Right atrium auricular region (tissue), 2 donors: ENCODE data around the gene ST8SIA3. TPM values are rescaled to one million over a fixed set of nuclear protein-coding genes. Genes with fewer than 3 reads are reported as not detected.

Experiments
- DNase-seq: peaks from one replicate; pipeline ENCODE4 v3.0.0-alpha.2; 2019; ENCODE audit warnings: low spot score
- H3K27ac ChIP-seq, 2 donors: fragments of 200-600 bp; sonication (generic); 1 replicate in 1 of 2; 2 replicates in 1 of 2; pipeline ENCODE4 v1.5.1; 2016 to 2019
- H3K27me3 ChIP-seq, 2 donors: fragments of 200-600 bp; sonication (generic); one replicate each; pipeline versions ENCODE4 v1.5.1 to v1.6.0; 2017 to 2019
- H3K36me3 ChIP-seq: fragments of 200-600 bp; sonication (generic); one replicate; pipeline ENCODE4 v1.5.1; 2016
- H3K4me1 ChIP-seq, 2 donors: fragments of 200-600 bp; sonication (generic); one replicate each; pipeline versions ENCODE4 v1.5.1 to v1.6.0; 2017 to 2019
- H3K4me3 ChIP-seq, 2 donors: fragments of 200-600 bp; sonication (generic); 1 replicate in 1 of 2; 2 replicates in 1 of 2; pipeline ENCODE4 v1.5.1; 2017 to 2019; ENCODE audit warnings: mild to moderate bottlenecking in 1 of 2, moderate library complexity in 1 of 2
- H3K9me3 ChIP-seq, 2 donors: fragments of 200-600 bp; sonication (generic); one replicate each; pipeline ENCODE4 v1.5.1; 2019
- CTCF ChIP-seq, 2 donors: fragments of 200-600 bp; sonication (generic); IDR thresholded peaks; one replicate each; pipeline ENCODE4 v1.5.1; 2019; ENCODE audit warnings: antibody characterized with exemption in 2 of 2
- total RNA-seq, 2 donors: library from RNA; depleted of rRNA; stranded (reverse); fragments of >200 nt; gene quantifications; one replicate each; pipeline ENCODE4 v1.1.0, GENCODE V29; 2016

Gene ST8SIA3
- total RNA-seq, 2 donors from 2014 or later = not detected

- DNase-seq = no peak
- no peak overlapping the region for H3K27ac ChIP-seq
- no peaks in the 10 kb centered on the region for H3K27me3 ChIP-seq
- H3K9me3 ChIP-seq = peaks cover 0 to 16% of the 10 kb centered on the region in 2 donors
- TF ChIP-seq CTCF (IDR thresholded peaks at IDR 0.05) = no peak
- H3K36me3 ChIP-seq = no peaks in the 10 kb centered on the region
- no peak overlapping the region for H3K4me3 ChIP-seq
- H3K4me1 ChIP-seq = no peaks in the 10 kb centered on the region
Observed at GRCh38 chr18:57397440-57398132, 45.2 kb downstream of the ST8SIA3 start.

- no peaks in the 10 kb centered on the region for H3K27me3 ChIP-seq
Observed at GRCh38 chr18:57404345-57404744, 52.0 kb downstream of the ST8SIA3 start.

GRCh38 chr18:57409650-57410049 is 57.3 kb downstream of the ST8SIA3 start:
- no peaks in the 10 kb centered on the region for H3K36me3 ChIP-seq
- H3K9me3 ChIP-seq = no peaks in the 10 kb centered on the region
- no peak for DNase-seq
- H3K27me3 ChIP-seq = no peaks in the 10 kb centered on the region
- no peak for TF ChIP-seq CTCF (IDR thresholded peaks at IDR 0.05)
- H3K4me3 ChIP-seq = no peak overlapping the region
- H3K4me1 ChIP-seq = no peaks in the 10 kb centered on the region
- H3K27ac ChIP-seq = no peak overlapping the region

More at GRCh38 chr18:57404345-57404744, 52.0 kb downstream of the ST8SIA3 start:
- Histone ChIP-seq H3K27ac (no peak overlapping the region), H3K4me1 (no peaks in the 10 kb centered on the region), H3K36me3 (no peaks in the 10 kb centered on the region), H3K4me3 (no peak overlapping the region), H3K9me3 (no peaks in the 10 kb centered on the region)
- no peak for TF ChIP-seq CTCF (IDR thresholded peaks at IDR 0.05)
- no peak for DNase-seq

- Histone ChIP-seq H3K27ac (no peak overlapping the region), H3K4me3 (no peak overlapping the region), H3K9me3 (no peaks in the 10 kb centered on the region), H3K36me3 (no peaks in the 10 kb centered on the region), H3K4me1 (no peaks in the 10 kb centered on the region), H3K27me3 (no peaks in the 10 kb centered on the region)
- no peak for TF ChIP-seq CTCF (IDR thresholded peaks at IDR 0.05)
- DNase-seq = no peak
Observed at GRCh38 chr18:57410749-57411148, 58.4 kb downstream of the ST8SIA3 start.

GRCh38 chr18:57416542-57416941 is 64.2 kb downstream of the ST8SIA3 start:
- peaks cover 0 to 8% of the 10 kb centered on the region in 2 donors for H3K9me3 ChIP-seq
- no peaks in the 10 kb centered on the region for H3K36me3 ChIP-seq
- no peak for DNase-seq
- no peak overlapping the region for H3K4me3 ChIP-seq
- no peak overlapping the region for H3K27ac ChIP-seq
- H3K4me1 ChIP-seq = no peaks in the 10 kb centered on the region
- TF ChIP-seq CTCF (IDR thresholded peaks at IDR 0.05) = no peak
- H3K27me3 ChIP-seq = no peaks in the 10 kb centered on the region

Other genes with a start within 250 kb of the ST8SIA3 start
- gene BOD1L2, start 205.5 kb upstream of the ST8SIA3 start, total RNA-seq = not detected
- gene ONECUT2, start 82.8 kb downstream of the ST8SIA3 start, total RNA-seq = under 1 TPM; 0.04 TPM
- gene FECH, start 234.1 kb downstream of the ST8SIA3 start, total RNA-seq = 10 to 100 TPM; 27.1 to 62.7 TPM